Cerebellar nuclear complex (tissue), 1 donor: ENCODE data around the gene NRG3.

Source experiments
- DNase-seq, 2 experiments: peaks; one replicate each; lab custom pipeline; 2025; lab: John Stamatoyannopoulos, UW

The NRG3 gene

DNA sequence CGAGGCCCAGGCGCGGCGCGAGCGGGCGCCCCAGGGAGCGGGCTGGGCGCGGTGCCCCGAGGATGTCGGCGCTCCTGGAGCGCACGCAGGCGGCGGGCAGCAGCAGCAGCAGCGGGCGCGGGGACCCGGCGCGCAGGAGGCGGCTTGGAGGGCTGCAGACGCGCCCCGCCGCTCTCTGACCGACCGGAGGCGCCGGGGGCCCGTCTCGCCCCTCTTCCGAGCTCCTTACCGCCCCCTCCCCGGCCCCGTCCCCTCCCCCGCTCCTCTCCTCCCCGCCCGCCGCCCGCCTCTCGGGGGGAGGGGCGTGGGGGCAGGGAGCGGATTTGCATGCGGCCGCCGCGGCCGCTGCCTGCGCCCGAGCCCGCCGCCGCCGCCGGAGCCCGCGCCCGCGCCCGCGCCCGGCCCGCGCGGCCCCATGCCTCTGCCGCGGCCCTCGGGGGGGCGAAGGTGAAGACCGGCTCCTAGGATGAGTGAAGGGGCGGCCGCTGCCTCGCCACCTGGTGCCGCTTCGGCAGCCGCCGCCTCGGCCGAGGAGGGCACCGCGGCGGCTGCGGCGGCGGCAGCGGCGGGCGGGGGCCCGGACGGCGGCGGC is at the start of gene NRG3:
Gene NRG3, plus strand, starts transcription at position 320 of the 592 bp plus-strand sequence.
- DNase-seq, result no peak

DNA sequence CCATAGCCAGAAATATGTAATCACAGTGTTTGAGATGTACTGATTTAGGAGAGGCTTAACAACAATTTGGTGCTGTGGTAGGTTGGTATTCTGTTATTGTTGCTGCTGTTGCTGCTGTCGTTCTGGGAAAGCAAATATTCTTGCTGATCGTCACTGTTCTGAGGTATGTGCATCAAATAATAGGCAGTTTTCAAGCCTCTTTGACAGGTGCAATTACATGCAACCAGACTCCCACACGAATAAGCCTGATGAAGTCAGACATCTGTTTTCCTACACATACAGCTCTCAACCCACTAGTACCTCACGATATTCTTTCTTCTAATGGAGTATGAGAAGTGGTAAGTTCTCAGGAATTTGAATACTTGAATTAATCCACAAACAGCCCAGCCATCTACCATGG is 46.7 kb upstream of the NRG3 start:
- no peak for DNase-seq

DNA sequence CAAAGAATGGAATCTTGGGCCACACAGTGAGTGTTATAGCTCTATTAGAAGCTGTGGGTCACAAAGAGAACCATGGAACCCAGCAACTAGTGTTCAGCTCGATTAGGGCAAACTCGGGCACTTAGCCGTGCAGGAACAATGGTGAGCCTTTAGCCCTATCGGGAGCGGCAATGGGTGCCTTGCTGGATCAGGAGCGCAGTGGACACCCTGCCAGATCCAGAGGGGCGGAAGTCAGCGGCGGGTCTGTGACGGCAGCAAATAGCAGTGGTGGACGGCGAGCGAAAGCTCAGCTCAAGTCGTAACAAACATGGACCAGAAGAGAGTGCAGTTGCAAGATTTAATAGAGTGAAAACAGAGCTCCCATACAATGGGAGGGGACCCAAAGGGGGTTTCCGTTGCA is 43.9 kb upstream of the NRG3 start:
- DNase-seq, result no peak

DNA sequence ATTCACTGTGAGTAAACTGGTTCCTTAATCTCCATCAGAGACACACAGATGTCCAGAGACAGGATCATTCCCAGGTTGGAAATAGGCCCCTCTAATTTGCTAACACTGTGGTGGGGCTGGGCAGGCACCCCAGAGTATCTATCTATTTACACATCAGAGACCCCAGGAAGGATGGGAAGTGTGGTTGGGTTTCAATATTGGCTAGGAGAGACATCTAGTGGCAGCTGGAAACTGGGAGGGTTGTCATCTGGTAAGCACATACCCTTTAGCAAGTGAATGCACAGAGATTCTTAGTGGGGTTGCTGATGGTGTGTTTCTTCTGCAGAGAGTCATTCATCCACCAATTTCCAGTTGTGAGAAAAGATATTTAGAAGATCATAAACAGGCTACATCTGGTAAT is 36.0 kb upstream of the NRG3 start:
- no peak for DNase-seq

DNA sequence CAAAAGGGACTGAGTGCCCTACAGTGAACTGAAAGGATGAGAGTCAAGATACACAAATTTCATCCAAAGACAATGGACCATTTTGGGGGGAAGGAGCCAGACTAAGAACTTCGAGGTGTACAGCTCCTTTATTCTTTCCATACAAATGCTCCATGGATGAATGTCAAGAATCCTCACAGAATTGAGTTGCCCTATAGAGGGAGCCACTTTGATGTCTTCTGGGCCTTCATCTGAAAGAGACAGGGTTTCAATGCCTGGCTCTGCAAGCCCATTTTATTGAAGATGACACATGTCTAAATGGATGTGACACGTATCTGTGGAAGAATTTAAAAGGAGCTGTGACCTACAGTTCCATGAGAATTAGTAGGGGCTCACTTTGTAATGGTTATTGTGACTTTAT is 32.0 kb upstream of the NRG3 start:
- no peak for DNase-seq

DNA sequence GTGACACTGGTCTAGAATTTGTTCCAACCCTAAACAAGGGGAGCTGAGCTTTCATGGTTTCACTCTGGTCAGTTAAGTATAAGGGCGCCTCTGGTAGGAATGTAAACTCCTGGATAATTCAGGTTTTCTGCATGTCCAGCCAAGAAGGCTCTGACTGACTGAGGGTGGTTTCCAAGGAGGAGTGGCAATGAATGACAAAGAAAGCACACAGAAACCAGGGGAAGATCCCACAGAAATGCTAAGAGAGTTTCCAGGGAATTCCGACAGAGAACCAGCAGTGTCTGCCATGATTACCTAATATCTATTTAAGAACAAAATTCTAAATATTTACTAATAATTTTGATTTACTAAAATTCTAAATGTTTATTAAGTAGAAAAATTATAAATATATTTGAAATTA is 27.3 kb upstream of the NRG3 start:
- no peak for DNase-seq

DNA sequence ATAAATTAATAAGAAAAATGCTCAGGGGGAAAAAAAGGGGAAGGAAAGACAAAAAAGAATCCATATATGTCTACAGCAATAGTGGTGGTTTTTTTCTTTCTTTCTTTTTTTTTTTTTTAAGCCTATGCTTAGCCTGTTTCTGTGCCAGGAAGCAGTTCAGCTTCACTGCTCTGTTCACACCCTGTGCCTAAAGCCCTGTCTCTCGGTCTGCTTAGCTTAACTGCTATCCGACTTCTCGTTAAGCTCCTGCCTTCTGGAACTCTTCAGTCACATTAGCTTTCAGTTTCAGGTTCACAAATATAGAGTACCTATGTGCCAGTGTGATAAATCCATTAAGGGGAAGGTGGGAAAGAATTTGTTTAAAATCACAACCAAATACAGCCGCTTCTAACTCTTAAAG is 26.5 kb upstream of the NRG3 start:
- DNase-seq, result no peak

DNA sequence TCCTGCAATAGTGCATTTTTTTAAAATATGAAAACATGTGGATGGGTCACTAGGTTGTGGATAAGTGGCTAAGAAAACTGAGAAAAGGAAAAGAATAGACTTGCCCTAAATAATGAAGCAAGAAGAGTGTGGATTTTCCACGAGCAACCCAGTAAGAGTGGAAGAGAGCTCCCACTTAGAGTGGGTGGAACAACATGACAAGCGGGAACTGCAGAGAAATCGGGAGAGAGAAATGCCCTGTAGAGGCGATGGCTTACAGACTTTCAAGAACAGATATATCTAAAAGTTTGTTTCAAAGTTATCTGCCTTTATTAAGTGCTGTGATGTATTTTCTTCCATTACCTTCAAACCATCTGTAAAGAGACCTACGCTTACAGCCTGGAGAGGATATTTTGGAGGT is 26.1 kb upstream of the NRG3 start:
- DNase-seq, result no peak

DNA sequence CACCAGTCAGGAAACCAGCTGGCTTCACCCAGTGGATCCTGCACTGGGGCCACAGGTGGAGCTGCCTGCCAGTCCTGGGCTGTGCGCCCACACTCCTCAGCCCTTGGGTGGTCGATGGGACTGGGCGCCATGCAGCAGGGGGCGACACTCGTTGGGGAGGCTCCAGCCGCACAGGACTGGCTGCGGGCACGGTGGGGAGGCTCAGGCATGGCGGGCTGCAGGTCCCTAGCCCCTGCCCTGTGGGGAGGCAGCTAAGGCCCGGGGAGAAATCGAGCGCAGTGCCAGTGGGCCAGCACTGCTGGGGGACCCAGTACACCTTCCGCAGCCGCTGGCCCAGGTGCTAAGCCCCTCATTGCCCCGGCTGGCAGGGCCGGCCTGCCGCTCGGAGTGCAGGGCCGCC is 12.4 kb upstream of the NRG3 start:
- DNase-seq, result no peak

DNA sequence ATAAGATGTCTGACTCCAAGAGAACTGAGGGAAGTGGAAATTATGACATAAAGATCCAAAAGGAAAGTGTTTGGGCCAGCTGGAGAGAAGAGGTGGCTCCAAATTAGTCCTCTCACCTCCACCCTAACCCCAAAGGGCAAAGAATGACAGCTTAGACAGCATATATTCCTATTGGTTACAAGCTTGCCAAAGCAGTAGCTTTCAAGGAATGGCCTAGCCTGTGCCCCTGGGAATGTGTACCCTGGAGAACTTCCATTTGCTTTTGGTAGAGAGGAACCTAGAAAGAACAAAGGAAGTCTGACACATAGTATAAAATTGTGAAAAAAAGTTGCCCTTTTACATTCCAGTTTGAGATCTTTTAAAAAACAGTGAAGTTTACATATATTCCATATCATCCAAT is 11.2 kb upstream of the NRG3 start:
- DNase-seq, result no peak

DNA sequence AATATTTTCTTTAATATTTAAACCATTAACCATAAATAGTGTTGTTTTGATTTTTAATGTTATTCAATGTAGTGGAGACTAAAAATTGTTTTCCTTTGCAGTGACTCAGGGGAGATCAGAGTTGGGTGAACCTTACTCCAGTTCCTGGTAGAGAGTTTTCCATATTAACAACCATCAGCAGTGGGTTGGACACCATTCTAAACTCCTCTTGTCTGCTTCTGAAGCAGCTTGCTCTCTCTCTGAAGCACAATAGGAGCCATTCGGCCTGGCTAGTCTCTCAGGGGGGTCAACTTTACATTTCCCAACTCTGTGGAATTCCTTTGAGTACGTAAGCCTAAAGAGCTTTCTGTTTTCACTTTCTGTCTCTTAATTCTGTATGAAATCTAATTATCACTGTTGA is 9.4 kb upstream of the NRG3 start:
- no peak for DNase-seq

DNA sequence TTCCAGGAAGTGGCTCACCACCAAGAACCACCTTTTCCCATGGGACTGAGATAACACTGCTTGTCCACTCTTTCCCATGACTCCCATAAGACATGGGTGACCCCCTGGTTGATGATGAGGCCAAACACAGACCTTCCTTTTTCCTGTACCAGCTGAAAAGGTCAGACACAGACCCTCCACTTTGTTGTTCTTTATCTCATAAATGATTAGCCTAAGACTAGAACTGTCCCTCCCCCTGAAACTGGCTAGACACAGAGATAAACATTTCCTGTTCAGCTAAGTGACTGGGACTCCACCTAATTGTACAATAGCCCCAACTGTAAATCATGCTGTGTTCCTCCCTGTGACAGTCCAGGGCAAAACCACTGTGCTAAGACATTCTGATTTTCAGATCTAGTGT is 8.2 kb upstream of the NRG3 start:
- no peak for DNase-seq

DNA sequence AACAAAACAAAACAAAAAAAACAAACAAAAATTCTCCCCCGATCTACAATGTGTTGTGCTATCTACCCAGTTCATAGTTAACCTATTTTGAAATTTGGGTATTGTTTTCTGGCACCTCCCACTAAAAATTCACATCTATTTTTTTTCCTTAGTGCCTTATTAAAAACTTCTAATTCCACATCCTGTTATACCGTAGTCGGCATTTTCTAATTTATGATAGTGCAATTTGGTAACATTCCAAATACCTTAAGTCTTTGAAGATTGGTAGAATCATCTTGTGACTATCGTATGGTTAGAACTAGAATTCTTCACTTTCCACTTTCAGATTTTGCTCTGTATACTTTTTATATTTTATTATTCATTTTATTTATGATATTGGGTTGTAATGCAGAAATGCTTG is 4.5 kb upstream of the NRG3 start:
- DNase-seq, result no peak

DNA sequence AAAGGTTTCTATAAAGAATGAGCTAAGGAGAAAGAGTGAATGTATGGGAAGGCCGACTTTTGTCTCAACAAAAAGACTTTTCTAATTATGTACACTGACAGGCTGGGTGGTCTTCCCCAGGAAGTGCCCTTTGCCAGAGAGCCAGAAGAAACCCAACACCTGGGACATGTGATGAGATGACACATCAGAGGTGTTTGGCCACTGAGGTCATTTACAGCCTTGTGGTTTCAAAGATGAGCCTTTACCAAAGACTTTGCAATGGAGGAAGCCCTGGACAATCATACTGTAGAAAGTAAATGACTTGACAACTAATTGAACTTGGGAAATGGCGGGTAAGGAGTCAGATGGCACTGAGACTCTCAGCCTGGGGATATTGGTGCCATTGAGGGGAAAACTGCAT is 3.4 kb upstream of the NRG3 start:
- DNase-seq, result no peak

DNA sequence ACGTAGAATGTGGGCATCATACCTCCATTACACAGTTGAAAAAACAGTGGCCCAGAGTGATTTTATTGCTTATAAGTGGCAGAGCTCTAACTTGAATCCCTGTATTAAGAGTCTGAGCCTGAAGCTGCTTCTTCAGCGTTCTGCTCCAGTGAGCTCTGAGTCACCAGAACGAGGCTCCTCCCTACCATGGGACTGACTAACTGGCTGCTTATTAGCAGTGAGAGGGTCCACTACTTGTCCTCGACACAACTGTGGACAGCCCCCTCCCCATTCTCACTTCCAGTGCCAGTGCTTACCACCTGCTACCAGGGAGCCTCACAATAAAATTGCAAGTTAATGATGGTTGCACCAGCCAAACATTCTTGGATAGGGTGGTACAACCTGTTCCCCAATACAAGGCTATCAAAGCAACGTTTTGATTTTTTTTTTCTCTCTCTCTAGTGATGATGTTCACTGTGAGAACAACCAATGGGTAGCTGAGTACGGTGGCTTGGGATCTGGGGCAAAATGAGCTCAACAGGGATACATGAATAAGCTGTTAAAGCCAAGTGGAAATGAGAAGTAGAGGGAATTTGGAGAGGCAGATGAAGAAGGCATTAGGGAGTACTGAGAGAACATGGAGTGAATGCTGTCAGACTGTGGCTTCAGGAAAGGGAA is 2.7 kb upstream of the NRG3 start:
- no peak for DNase-seq

DNA sequence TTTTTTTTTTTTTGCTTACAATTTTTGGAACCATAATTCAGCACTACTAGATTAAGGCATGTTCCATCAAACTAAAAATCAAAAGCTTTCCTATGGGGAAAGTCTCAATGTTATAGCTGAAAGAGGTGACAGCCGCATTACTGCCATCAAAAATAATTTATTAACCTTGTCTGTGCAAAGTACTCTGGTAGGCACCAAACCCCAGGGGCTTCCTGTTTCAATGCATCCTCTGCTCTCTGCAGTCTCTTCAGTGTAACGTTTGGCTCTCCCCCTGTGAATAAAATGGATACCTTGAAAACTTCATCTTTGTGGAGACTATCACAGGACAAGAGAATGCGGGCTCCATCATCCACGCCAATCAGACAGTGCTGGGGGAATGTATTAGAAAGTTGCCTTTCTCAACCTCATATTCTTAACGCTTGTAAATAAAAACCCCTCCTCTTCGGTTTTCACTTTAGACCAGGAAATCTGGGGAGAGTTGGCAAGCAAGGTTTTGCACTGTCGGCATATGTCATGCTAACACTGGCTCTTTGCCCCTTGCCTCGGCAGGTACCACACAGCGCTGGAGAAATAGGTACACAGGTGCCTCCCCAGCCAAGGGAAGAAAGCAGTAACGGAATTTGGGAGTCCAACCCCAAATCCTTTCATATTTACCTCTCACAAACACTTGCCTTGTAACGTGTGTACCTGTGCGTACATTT is 1.6 kb upstream of the NRG3 start:
- DNase-seq, result no peak

DNA sequence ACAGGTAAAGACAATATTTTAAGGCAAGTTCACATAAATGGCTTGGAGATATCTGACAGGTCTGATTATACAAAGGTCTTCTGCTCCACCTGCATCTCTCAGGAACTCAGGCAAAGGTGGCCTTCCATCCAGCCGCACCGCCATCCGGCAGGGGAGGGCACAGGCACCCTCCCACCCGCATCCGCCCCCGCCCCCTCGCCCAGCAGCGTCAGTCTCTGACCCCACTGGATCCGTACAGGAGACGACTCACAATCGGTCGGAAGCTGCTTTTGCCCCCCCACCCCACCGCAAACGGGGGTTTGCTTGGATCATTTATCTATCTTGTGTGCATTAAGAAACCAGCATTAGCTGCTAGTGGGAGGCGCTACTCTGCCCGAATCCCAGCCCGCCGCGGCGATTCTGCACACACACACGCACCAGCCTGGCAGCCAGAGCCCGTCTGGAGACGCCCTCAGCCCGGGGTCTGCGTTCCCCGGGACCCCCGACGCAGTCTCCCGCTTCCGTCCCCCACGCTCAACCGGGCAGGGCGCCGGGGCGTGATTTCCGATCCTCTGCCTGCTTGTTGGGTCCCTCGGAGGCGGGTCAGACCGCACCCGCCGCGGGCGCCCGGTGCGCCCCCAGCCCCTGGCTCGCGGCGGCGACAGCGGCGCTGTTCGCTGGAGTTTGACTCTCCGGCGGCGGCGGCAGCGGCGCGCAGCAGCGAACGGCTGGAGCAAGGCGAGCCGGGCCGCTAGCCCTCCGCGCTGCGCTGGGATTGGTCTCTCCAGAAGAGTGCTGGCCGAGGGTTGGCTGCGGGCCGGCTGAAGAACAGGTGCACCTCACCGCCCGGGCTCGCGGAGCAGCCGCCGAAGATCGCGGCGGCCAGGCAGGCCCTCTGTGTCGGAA is 820 bp upstream of the NRG3 start:
- no peak for DNase-seq

DNA sequence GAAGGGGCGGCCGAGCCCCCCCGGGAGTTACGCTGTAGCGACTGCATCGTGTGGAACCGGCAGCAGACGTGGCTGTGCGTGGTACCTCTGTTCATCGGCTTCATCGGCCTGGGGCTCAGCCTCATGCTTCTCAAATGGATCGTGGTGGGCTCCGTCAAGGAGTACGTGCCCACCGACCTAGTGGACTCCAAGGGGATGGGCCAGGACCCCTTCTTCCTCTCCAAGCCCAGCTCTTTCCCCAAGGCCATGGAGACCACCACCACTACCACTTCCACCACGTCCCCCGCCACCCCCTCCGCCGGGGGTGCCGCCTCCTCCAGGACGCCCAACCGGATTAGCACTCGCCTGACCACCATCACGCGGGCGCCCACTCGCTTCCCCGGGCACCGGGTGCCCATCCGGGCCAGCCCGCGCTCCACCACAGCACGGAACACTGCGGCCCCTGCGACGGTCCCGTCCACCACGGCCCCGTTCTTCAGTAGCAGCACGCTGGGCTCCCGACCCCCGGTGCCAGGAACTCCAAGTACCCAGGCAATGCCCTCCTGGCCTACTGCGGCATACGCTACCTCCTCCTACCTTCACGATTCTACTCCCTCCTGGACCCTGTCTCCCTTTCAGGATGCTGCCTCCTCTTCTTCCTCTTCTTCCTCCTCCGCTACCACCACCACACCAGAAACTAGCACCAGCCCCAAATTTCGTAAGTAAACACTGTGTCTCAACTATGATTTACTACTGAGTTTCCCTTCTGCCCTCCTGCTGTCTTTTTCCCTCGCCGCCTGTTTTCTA is 666 bp downstream of the NRG3 start:
- no peak for DNase-seq

DNA sequence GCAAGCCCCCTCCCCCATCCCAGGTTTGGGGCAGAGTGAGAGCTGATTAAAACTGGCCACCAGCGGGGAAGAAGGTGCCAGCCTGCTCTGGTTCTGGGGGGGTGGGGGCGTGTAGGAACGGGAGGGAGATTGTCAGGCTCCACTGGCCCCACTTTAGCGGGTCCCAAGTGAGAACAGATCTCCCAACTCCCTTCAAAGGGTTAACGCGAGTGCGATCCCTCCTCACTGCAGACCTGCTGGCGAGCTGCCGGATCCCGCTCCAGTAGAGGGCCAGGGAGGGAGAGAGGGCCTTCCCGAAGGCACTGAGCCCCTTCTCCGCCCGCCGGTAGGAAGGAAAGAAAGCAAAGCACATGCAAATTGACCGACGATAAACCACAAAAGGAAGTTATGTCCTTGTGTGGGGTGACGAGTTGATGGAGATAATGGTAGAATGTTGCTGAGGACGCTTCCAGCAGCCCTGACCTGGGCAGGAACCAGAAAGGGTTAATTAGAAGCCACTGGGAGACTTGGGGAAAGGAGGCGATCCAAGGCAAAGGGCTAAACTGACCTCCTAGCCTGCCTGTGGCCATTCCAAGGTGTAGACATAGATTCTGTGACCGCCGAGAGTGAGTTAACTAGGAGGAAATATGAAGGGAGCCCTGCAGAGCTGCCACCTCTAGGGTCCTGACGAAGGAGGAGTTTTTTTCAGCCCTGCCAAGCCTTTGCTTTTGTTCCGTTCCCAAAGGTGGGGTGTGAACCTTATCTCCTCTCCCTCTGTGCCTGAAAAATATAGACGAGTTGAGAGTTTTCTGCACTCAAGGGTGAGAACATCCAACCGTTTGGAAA is 1.5 kb downstream of the NRG3 start:
- DNase-seq, result no peak

DNA sequence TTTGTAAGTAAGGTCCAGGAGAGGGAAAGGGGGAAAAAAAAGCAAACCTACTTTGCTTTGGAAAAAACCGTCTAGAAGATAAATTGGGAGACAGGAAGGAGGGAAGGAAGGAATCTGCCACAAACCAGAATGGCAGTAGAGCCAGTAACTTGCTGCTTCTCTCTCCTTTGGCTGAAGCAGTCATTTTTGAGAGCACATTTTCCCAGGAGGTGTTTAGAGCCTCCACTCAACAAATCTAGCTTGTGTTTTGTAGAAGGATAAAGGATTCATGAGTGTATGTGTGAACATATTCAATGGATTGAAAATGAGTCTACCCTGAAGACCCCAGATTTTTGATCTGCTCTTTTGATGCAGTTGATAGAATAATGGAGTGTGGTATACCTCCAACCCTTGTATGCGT is 2.6 kb downstream of the NRG3 start:
- DNase-seq, result no peak

DNA sequence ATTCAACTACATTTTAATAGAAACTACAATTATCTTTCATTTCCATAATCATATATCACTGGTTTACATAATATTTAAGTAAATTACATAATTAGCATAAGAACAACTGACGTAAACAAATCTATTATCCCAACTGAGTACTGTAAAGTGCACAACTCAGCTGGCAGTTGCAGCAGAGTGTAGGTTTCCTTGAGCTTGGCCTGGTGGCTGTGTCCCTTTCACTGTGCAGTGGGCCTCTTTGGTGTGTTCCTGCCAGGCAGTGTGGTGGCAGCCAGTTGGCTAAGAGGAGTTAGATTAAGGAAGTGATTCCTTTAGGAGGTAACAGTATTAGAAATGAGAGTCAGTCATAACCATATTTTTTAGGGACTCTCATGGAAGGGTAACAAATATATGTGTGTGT is 7.0 kb downstream of the NRG3 start:
- DNase-seq, result no peak
